Suprapubic skin (tissue), 4 donors: Measurements from ENCODE around the gene PFN3. TPM values are rescaled to one million over a fixed set of nuclear protein-coding genes. Genes with fewer than 3 reads are reported as not detected.

Source experiments
- DNase-seq, 2 donors: peaks; one replicate each; pipeline ENCODE4 v3.0.0-alpha.2; 2019; ENCODE audit warnings: low spot score in 2 of 2
- H3K27ac ChIP-seq: fragments of 200-600 bp; sonication (generic); one replicate; pipeline ENCODE4 v1.5.1; 2019
- H3K27me3 ChIP-seq: fragments of 200-600 bp; sonication (generic); one replicate; pipeline ENCODE4 v1.5.1; 2019
- H3K36me3 ChIP-seq: fragments of 200-600 bp; sonication (generic); one replicate; pipeline ENCODE4 v1.5.1; 2019
- H3K4me1 ChIP-seq: fragments of 200-600 bp; sonication (generic); one replicate; pipeline ENCODE4 v1.5.1; 2019
- H3K4me3 ChIP-seq: fragments of 200-600 bp; sonication (generic); one replicate; pipeline ENCODE4 v1.5.1; 2019; ENCODE audit warnings: mild to moderate bottlenecking
- H3K9me3 ChIP-seq: fragments of 200-600 bp; sonication (generic); one replicate; pipeline ENCODE4 v1.5.1; 2019
- EP300 ChIP-seq: sonication (generic); formaldehyde crosslinking; IDR thresholded peaks from one replicate; pipeline ENCODE4 v1.6.1; 2017; ENCODE audit warnings: antibody characterized with exemption
- POLR2A ChIP-seq, 2 donors: fragments of 450-650 bp; IDR thresholded peaks; one replicate each; pipeline ENCODE4 v1.6.1; 2017; ENCODE audit warnings: antibody characterized with exemption in 2 of 2, mild to moderate bottlenecking in 2 of 2, moderate library complexity in 2 of 2
- POLR2AphosphoS5 ChIP-seq, 3 donors: sonication (generic); formaldehyde crosslinking; IDR thresholded peaks; one replicate each; pipeline ENCODE4 v1.6.1; 2017; ENCODE audit warnings: antibody characterized with exemption in 3 of 3
- WGBS: methylation state at CpG from one replicate; pipeline ENCODE4 v1.1.5; 2018; 5-methylcytosine and 5-hydroxymethylcytosine counted together
- total RNA-seq, 4 donors: library from RNA; depleted of rRNA; stranded (reverse); fragments of >200 nt; gene quantifications; one replicate each; pipeline ENCODE4 v1.1.0, GENCODE V29; 2016
- TF ChIP-seq, protein P1 (sequence below), 2 donors: fragments of 200-600 bp in 1 of 2; fragments of 450-650 bp in 1 of 2; sonication (generic) in 1 of 2; IDR thresholded peaks; one replicate each; pipeline ENCODE4 v1.5.1; 2016 to 2019; ENCODE audit warnings: antibody characterized with exemption in 2 of 2, mild to moderate bottlenecking in 1 of 2, moderate library complexity in 1 of 2

PFN3 gene
- total RNA-seq, 4 donors from 2014 or later: not detected

DNA sequence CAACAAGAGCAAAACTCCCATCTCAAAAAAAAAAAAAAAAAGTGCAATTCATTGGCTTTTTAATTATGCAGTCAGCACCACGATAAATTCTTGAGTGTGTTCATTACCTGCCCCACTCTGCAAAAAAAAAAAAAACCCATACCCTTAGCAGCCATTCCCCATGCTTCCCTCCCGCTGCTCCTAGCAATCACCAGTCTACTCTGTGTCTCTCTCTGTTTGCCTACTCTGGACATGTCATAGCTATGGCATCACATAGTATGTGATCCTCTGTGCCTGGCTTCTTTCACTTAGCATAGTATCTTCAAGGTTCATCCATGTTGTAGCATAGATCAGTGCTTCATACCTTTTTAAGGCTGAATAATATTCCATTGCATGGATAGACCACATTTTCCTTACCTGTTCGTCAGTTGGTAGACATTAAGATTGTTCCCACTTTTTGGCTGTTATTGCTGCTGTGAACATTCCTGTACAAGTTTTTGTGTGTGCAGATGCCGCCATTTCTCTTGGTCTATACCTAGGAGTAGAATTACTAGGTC is 39.1 kb upstream of the PFN3 start:
- no peak overlapping the region for H3K4me3 ChIP-seq
- peaks cover 9% of the 10 kb centered on the region for H3K4me1 ChIP-seq
- no peak overlapping the region for H3K27ac ChIP-seq
- TF ChIP-seq POLR2A (IDR thresholded peaks at IDR 0.05) (no peak), POLR2AphosphoS5 (IDR thresholded peaks at IDR 0.05) (no peak)
- H3K27me3 ChIP-seq: no peaks in the 10 kb centered on the region
- WGBS: 76% methylated on average over 4 of the region's 4 CpGs
- DNase-seq: no peak
- H3K36me3 ChIP-seq: peaks cover 54% of the 10 kb centered on the region
- H3K9me3 ChIP-seq: no peaks in the 10 kb centered on the region

DNA sequence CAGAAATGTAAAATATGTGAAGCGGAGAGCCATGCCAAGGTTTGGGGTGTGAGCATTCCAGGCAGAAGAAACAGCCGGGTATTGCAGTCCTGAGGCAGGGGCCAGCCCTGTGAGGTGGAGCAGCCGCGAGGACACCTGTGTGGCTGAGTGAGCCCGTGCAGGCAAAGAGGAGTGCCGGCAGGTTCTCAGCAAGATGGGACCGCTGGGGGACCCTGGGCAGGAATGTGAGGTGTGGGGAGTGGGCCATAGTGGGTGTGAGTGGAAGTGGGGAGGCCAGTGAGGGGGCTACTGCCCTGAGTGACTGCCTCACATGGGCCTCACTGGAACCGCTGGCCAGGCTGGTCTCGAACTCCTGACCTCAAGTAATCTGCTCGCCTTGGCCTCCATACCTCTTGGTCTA is 38.0 kb upstream of the PFN3 start:
- no peak for TF ChIP-seq POLR2A (IDR thresholded peaks at IDR 0.05)
- TF ChIP-seq EP300: no peak
- TF ChIP-seq, protein P1, sequence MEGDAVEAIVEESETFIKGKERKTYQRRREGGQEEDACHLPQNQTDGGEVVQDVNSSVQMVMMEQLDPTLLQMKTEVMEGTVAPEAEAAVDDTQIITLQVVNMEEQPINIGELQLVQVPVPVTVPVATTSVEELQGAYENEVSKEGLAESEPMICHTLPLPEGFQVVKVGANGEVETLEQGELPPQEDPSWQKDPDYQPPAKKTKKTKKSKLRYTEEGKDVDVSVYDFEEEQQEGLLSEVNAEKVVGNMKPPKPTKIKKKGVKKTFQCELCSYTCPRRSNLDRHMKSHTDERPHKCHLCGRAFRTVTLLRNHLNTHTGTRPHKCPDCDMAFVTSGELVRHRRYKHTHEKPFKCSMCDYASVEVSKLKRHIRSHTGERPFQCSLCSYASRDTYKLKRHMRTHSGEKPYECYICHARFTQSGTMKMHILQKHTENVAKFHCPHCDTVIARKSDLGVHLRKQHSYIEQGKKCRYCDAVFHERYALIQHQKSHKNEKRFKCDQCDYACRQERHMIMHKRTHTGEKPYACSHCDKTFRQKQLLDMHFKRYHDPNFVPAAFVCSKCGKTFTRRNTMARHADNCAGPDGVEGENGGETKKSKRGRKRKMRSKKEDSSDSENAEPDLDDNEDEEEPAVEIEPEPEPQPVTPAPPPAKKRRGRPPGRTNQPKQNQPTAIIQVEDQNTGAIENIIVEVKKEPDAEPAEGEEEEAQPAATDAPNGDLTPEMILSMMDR (IDR thresholded peaks at IDR 0.05): no peak
- no peak for TF ChIP-seq POLR2AphosphoS5 (IDR thresholded peaks at IDR 0.05)
- H3K4me1 ChIP-seq: peaks cover 9% of the 10 kb centered on the region
- H3K27me3 ChIP-seq: no peaks in the 10 kb centered on the region
- H3K36me3 ChIP-seq: peaks cover 64% of the 10 kb centered on the region
- no peak overlapping the region for H3K4me3 ChIP-seq
- no peak for DNase-seq
- no peak overlapping the region for H3K27ac ChIP-seq
- no peaks in the 10 kb centered on the region for H3K9me3 ChIP-seq
- WGBS: 70% methylated on average over 10 of the region's 10 CpGs

DNA sequence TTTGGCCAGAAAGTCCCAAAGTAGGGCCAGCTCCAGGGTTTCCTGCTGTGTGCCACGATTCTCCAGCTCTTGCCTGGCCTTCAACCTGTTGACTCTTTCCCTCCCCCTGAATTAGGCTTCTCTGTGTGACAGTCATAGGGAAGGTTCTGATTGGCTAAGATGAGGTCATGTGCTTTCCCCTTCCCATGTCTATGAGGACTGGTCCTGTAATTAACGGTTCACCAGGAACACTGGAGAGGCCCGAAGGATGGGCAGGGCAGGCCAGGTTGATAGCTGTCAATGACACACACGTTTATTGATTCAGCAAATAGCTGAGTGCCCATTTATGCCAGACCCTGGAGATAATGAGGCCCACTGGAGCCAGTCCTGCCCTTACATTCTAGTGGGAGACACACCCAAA is 37.2 kb upstream of the PFN3 start:
- no peaks in the 10 kb centered on the region for H3K9me3 ChIP-seq

DNA sequence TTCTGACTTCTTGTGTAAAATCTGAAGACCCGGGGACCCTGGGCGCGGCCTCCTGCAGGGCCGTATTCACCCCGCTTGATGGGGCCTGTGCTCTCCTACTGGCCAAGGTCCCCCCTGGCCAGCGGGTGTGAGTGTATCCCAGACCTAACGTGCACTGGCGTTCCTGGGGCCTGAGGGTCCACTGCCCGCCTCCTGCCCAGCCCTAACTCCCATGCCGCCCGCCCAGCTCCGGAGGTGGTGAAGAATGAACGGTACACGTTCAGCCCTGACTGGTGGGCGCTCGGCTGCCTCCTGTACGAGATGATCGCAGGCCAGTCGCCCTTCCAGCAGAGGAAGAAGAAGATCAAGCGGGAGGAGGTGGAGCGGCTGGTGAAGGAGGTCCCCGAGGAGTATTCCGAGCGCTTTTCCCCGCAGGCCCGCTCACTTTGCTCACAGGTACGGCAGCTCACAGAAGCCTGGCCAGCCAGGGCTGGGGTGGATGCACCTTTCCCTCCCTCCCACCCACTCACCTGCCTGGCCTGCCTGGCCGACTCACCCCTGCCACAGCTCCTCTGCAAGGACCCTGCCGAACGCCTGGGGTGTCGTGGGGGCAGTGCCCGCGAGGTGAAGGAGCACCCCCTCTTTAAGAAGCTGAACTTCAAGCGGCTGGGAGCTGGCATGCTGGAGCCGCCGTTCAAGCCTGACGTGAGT is 35.5 kb upstream of the PFN3 start:
- 92% methylated on average over 30 of the region's 37 CpGs for WGBS
- Histone ChIP-seq H3K4me1 (peaks cover 34% of the 10 kb centered on the region), H3K9me3 (no peaks in the 10 kb centered on the region)

More for the DNA sequence above, 37.2 kb upstream of the PFN3 start:
- no peak for TF ChIP-seq POLR2AphosphoS5 (IDR thresholded peaks at IDR 0.05)
- TF ChIP-seq, protein P1 (IDR thresholded peaks at IDR 0.05): no peak
- TF ChIP-seq EP300: no peak
- no peak for TF ChIP-seq POLR2A (IDR thresholded peaks at IDR 0.05)
- Histone ChIP-seq H3K36me3 (peaks cover 72% of the 10 kb centered on the region), H3K27ac (no peak overlapping the region), H3K4me3 (no peak overlapping the region), H3K4me1 (peaks cover 18% of the 10 kb centered on the region), H3K27me3 (no peaks in the 10 kb centered on the region)
- 40% methylated on average over 4 of the region's 4 CpGs for WGBS
- DNase-seq: no peak

DNA sequence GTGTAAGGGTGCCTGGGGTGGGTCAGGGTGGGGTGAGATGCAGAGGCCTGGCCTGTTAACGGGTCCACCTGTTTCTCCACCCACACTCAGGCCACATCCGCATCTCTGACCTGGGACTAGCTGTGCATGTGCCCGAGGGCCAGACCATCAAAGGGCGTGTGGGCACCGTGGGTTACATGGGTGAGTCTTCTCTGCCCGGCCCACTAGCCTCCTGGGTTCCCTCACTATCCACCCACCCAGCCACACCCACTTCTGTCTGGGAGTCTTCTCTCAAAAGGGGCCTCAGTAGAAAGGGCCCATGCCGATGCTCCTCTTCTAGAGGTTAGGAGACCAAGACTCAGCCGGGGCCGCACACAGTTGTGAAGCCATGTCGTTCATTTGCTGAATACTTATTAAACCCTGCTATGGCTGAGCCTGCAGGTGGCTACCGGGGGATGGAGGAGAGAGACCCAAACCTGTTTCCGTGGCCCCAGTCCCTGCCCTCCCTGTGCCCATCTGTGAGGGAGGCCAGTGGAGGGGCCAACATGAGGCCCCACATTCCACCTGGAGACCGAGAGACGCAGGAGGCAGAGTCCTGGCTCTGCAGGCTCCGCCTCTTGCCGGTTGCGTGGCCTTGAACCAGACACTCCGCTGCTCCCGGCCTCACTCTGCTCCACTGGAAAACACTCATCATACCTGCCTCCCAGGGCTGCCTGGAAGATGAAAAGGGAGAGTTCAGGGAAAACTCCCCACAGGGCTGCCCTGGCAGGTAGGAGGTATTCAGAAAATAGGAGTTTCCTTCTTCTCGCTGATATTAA is 34.7 kb upstream of the PFN3 start:
- H3K27me3 ChIP-seq: no peaks in the 10 kb centered on the region
- peaks cover 62% of the 10 kb centered on the region for H3K36me3 ChIP-seq
- TF ChIP-seq, protein P1 (IDR thresholded peaks at IDR 0.05): no peak
- TF ChIP-seq POLR2AphosphoS5 (IDR thresholded peaks at IDR 0.05) (no peak), EP300 (no peak), POLR2A (IDR thresholded peaks at IDR 0.05) (no peak)

More for the DNA sequence above, 35.5 kb upstream of the PFN3 start:
- H3K4me3 ChIP-seq: no peak overlapping the region
- H3K27me3 ChIP-seq: no peaks in the 10 kb centered on the region
- no peak overlapping the region for H3K27ac ChIP-seq
- DNase-seq: no peak
- TF ChIP-seq EP300 (no peak), POLR2AphosphoS5 (IDR thresholded peaks at IDR 0.05) (no peak), POLR2A (IDR thresholded peaks at IDR 0.05) (no peak)
- TF ChIP-seq, protein P1 (IDR thresholded peaks at IDR 0.05): no peak
- peaks cover 69% of the 10 kb centered on the region for H3K36me3 ChIP-seq

More for the DNA sequence above, 34.7 kb upstream of the PFN3 start:
- no peaks in the 10 kb centered on the region for H3K9me3 ChIP-seq
- 76% methylated on average over 11 of the region's 20 CpGs for whole genome bisulfite sequencing
- no peak overlapping the region for H3K4me3 ChIP-seq
- no peak overlapping the region for H3K27ac ChIP-seq
- DNase-seq: no peak
- H3K4me1 ChIP-seq: peaks cover 42% of the 10 kb centered on the region
